Measurements from ENCODE around the gene FCER1G. TPM values are rescaled to one million over a fixed set of nuclear protein-coding genes. Genes with fewer than 3 reads are reported as not detected.
"Not testable (repeated sequence)": the region's sequence is repeated elsewhere in the genome, so short reads cannot be mapped to it uniquely, and the experiment has no call there.

Gene FCER1G
- polyA plus RNA-seq, 1 donor from 2014 or later, result 3.5 TPM

GRCh38 chr1:161242313-161242712, 27.2 kb downstream of the FCER1G start:
- TF ChIP-seq CTCF (IDR thresholded peaks at IDR 0.05; ENCODE audit: poor library complexity, severe bottlenecking) (no peak), EP300 (conservative IDR thresholded peaks at IDR 0.05; ENCODE audit: poor library complexity, severe bottlenecking) (no peak), SMC3 (conservative IDR thresholded peaks at IDR 0.05; ENCODE audit: poor library complexity) (no peak), TAF1 (IDR thresholded peaks at IDR 0.05; ENCODE audit: low read depth) (no peak), EZH2 (IDR thresholded peaks at IDR 0.05; ENCODE audit: borderline replicate concordance, insufficient read depth, low read length, poor library complexity, severe bottlenecking) (no peak), POLR2AphosphoS5 (IDR thresholded peaks at IDR 0.05) (no peak), MXI1 (conservative IDR thresholded peaks at IDR 0.05; ENCODE audit: poor library complexity, severe bottlenecking) (no peak)
- no peaks in the 10 kb centered on the region for H3K9me3 ChIP-seq (ENCODE audit: low read length)
- H4K20me1 ChIP-seq (ENCODE audit: insufficient read depth), result no peaks in the 10 kb centered on the region
- H2AFZ ChIP-seq (ENCODE audit: low read depth, low read length), result no peak overlapping the region
- H3K36me3 ChIP-seq (ENCODE audit: insufficient read depth, low read length), result no peaks in the 10 kb centered on the region
- no peaks in the 10 kb centered on the region for H3K9me2 ChIP-seq (ENCODE audit: insufficient read depth, low read length)
- H3K27ac ChIP-seq (ENCODE audit: low read length), result no peak overlapping the region
- H3F3A ChIP-seq (ENCODE audit: insufficient read depth, low read length, poor library complexity, severe bottlenecking), result no peaks in the 10 kb centered on the region
- no peak overlapping the region for H3K4me2 ChIP-seq (ENCODE audit: low read length)
- H3K4me3 ChIP-seq (ENCODE audit: low read length), result no peak overlapping the region
- no peaks in the 10 kb centered on the region for H3K79me2 ChIP-seq (replicated peaks; ENCODE audit: insufficient read depth, low read length)
- H3K9ac ChIP-seq (ENCODE audit: low read length), result no peak overlapping the region
- no peaks in the 10 kb centered on the region for H3K27me3 ChIP-seq (ENCODE audit: insufficient read depth, low read depth, low read length)

- Histone ChIP-seq H3K4me2 (ENCODE audit: low read length) (no peak overlapping the region), H3K27me3 (ENCODE audit: insufficient read depth, low read depth, low read length) (no peaks in the 10 kb centered on the region), H3K36me3 (ENCODE audit: insufficient read depth, low read length) (no peaks in the 10 kb centered on the region), H2AFZ (ENCODE audit: low read depth, low read length) (no peak overlapping the region), H3F3A (ENCODE audit: insufficient read depth, low read length, poor library complexity, severe bottlenecking) (no peaks in the 10 kb centered on the region), H4K20me1 (ENCODE audit: insufficient read depth) (no peaks in the 10 kb centered on the region), H3K4me3 (ENCODE audit: low read length) (no peak overlapping the region), H3K9me2 (ENCODE audit: insufficient read depth, low read length) (no peaks in the 10 kb centered on the region), H3K9ac (ENCODE audit: low read length) (no peak overlapping the region), H3K27ac (ENCODE audit: low read length) (no peak overlapping the region), H3K9me3 (ENCODE audit: low read length) (no peaks in the 10 kb centered on the region), H3K79me2 (replicated peaks; ENCODE audit: insufficient read depth, low read length) (no peaks in the 10 kb centered on the region)
- TF ChIP-seq TAF1 (IDR thresholded peaks at IDR 0.05; ENCODE audit: low read depth), result no peak
- no peak for TF ChIP-seq RAD21 (conservative IDR thresholded peaks at IDR 0.05)
- TF ChIP-seq MXI1 (conservative IDR thresholded peaks at IDR 0.05; ENCODE audit: poor library complexity, severe bottlenecking), result no peak
- no peak for TF ChIP-seq SMC3 (conservative IDR thresholded peaks at IDR 0.05; ENCODE audit: poor library complexity)
- TF ChIP-seq, protein P1, sequence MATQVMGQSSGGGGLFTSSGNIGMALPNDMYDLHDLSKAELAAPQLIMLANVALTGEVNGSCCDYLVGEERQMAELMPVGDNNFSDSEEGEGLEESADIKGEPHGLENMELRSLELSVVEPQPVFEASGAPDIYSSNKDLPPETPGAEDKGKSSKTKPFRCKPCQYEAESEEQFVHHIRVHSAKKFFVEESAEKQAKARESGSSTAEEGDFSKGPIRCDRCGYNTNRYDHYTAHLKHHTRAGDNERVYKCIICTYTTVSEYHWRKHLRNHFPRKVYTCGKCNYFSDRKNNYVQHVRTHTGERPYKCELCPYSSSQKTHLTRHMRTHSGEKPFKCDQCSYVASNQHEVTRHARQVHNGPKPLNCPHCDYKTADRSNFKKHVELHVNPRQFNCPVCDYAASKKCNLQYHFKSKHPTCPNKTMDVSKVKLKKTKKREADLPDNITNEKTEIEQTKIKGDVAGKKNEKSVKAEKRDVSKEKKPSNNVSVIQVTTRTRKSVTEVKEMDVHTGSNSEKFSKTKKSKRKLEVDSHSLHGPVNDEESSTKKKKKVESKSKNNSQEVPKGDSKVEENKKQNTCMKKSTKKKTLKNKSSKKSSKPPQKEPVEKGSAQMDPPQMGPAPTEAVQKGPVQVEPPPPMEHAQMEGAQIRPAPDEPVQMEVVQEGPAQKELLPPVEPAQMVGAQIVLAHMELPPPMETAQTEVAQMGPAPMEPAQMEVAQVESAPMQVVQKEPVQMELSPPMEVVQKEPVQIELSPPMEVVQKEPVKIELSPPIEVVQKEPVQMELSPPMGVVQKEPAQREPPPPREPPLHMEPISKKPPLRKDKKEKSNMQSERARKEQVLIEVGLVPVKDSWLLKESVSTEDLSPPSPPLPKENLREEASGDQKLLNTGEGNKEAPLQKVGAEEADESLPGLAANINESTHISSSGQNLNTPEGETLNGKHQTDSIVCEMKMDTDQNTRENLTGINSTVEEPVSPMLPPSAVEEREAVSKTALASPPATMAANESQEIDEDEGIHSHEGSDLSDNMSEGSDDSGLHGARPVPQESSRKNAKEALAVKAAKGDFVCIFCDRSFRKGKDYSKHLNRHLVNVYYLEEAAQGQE (IDR thresholded peaks at IDR 0.05; ENCODE audit: borderline replicate concordance), result no peak
- no peak for TF ChIP-seq EP300 (conservative IDR thresholded peaks at IDR 0.05; ENCODE audit: poor library complexity, severe bottlenecking)
- no peak for TF ChIP-seq POLR2AphosphoS5 (IDR thresholded peaks at IDR 0.05)
- no peak for TF ChIP-seq CTCF (IDR thresholded peaks at IDR 0.05; ENCODE audit: poor library complexity, severe bottlenecking)
- TF ChIP-seq EZH2 (IDR thresholded peaks at IDR 0.05; ENCODE audit: borderline replicate concordance, insufficient read depth, low read length, poor library complexity, severe bottlenecking), result no peak
Measured at GRCh38 chr1:161244888-161245287, 29.8 kb downstream of the FCER1G start.

GRCh38 chr1:161250100-161250499, 35.0 kb downstream of the FCER1G start:
- not testable (repeated sequence) for H3K4me2 ChIP-seq (ENCODE audit: low read length); H3K79me2 ChIP-seq (replicated peaks; ENCODE audit: insufficient read depth, low read length); H2AFZ ChIP-seq (ENCODE audit: low read depth, low read length); H4K20me1 ChIP-seq (ENCODE audit: insufficient read depth); H3K36me3 ChIP-seq (ENCODE audit: insufficient read depth, low read length); H3F3A ChIP-seq (ENCODE audit: insufficient read depth, low read length, poor library complexity, severe bottlenecking); H3K9ac ChIP-seq (ENCODE audit: low read length); H3K27ac ChIP-seq (ENCODE audit: low read length); H3K9me2 ChIP-seq (ENCODE audit: insufficient read depth, low read length); H3K9me3 ChIP-seq (ENCODE audit: low read length); H3K27me3 ChIP-seq (ENCODE audit: insufficient read depth, low read depth, low read length); H3K4me3 ChIP-seq (ENCODE audit: low read length)
